ENCODE data around the gene MRPL9. TPM values are rescaled to one million over a fixed set of nuclear protein-coding genes. Genes with fewer than 3 reads are reported as not detected.

The MRPL9 gene
- total and polyA plus RNA-seq, 2 donors from 2014 or later = 65.3 to 87.1 TPM

GRCh38 chr1:151801310-151801820 is 38.1 kb upstream of the MRPL9 start:
- intact Hi-C loops (cut with DNase I) = no loop called here

GRCh38 chr1:151800830-151801229 is 37.5 kb upstream of the MRPL9 start:
- FAIRE-seq = no peak
- no peaks in the 10 kb centered on the region for H3K27me3 ChIP-seq (ENCODE audit: control insufficient read depth, insufficient read depth, low read length)
- H3K4me3 ChIP-seq (ENCODE audit: low read length in 3 of 3) = no peak overlapping the region
- no peak for TF ChIP-seq CTCF (IDR thresholded peaks at IDR 0.05; ENCODE audit: borderline replicate concordance, extremely low read depth, insufficient read depth)
- no peaks in the 10 kb centered on the region for H3K36me3 ChIP-seq (ENCODE audit: control insufficient read depth in 2 of 3, insufficient read depth in 3 of 3, low read length in 3 of 3)
- no peak overlapping the region for H3K9ac ChIP-seq (ENCODE audit: low read length in 3 of 3)
- DNase-seq = no peak
- H3K9me3 ChIP-seq (ENCODE audit: control insufficient read depth in 2 of 3, insufficient read depth in 1 of 3, low read length in 3 of 3) = no peaks in the 10 kb centered on the region
- no peaks in the 10 kb centered on the region for H3K4me1 ChIP-seq (ENCODE audit: control insufficient read depth in 2 of 3, insufficient read depth in 2 of 3, low read depth in 1 of 3, low read length in 3 of 3)
- no peak overlapping the region for H3K27ac ChIP-seq (ENCODE audit: low read depth in 2 of 2, low read length in 2 of 2)
- intact Hi-C loops (cut with DNase I) = no loop called here

More at GRCh38 chr1:151801310-151801820, 38.1 kb upstream of the MRPL9 start:
- no peak overlapping the region for H3K27ac ChIP-seq (ENCODE audit: low read depth in 2 of 2, low read length in 2 of 2)
- FAIRE-seq = no peak
- TF ChIP-seq CTCF (IDR thresholded peaks at IDR 0.05; ENCODE audit: borderline replicate concordance, extremely low read depth, insufficient read depth) = no peak
- H3K4me1 ChIP-seq (ENCODE audit: control insufficient read depth in 2 of 3, insufficient read depth in 2 of 3, low read depth in 1 of 3, low read length in 3 of 3) = no peaks in the 10 kb centered on the region
- H3K9me3 ChIP-seq (ENCODE audit: control insufficient read depth in 2 of 3, insufficient read depth in 1 of 3, low read length in 3 of 3) = no peaks in the 10 kb centered on the region
- H3K9ac ChIP-seq (ENCODE audit: low read length in 3 of 3) = no peak overlapping the region
- H3K27me3 ChIP-seq (ENCODE audit: control insufficient read depth, insufficient read depth, low read length) = no peaks in the 10 kb centered on the region
- no peak for DNase-seq
- H3K36me3 ChIP-seq (ENCODE audit: control insufficient read depth in 2 of 3, insufficient read depth in 3 of 3, low read length in 3 of 3) = no peaks in the 10 kb centered on the region
- no peak overlapping the region for H3K4me3 ChIP-seq (ENCODE audit: low read length in 3 of 3)

- TF ChIP-seq CTCF (IDR thresholded peaks at IDR 0.05; ENCODE audit: borderline replicate concordance, extremely low read depth, insufficient read depth) = no peak
- Histone ChIP-seq H3K36me3 (ENCODE audit: control insufficient read depth in 2 of 3, insufficient read depth in 3 of 3, low read length in 3 of 3) (no peaks in the 10 kb centered on the region), H3K9me3 (ENCODE audit: control insufficient read depth in 2 of 3, insufficient read depth in 1 of 3, low read length in 3 of 3) (no peaks in the 10 kb centered on the region), H3K4me1 (ENCODE audit: control insufficient read depth in 2 of 3, insufficient read depth in 2 of 3, low read depth in 1 of 3, low read length in 3 of 3) (no peaks in the 10 kb centered on the region), H3K4me3 (ENCODE audit: low read length in 3 of 3) (no peak overlapping the region), H3K27ac (ENCODE audit: low read depth in 2 of 2, low read length in 2 of 2) (no peak overlapping the region), H3K9ac (ENCODE audit: low read length in 3 of 3) (no peak overlapping the region), H3K27me3 (ENCODE audit: control insufficient read depth, insufficient read depth, low read length) (no peaks in the 10 kb centered on the region)
- intact Hi-C loops (cut with DNase I) = no loop called here
- DNase-seq (no peak), FAIRE-seq (no peak)
Measured at GRCh38 chr1:151799179-151800022, 36.1 kb upstream of the MRPL9 start.

All from kidney (tissue), 14 donors.